Kidney epithelial cell (primary cell): ENCODE measurements around the gene DNAJA4. TPM values are rescaled to one million over a fixed set of nuclear protein-coding genes. Genes with fewer than 3 reads are reported as not detected.

Experiments used
- DNase-seq: peaks from one replicate; pipeline ENCODE4 v3.0.0-alpha.2; 2010; ENCODE audit warnings: low read depth
- H3K27me3 ChIP-seq: 2 replicates; pipeline ENCODE4 v1.6.0; 2011; ENCODE audit warnings: low read length; ENCODE audit not compliant: control insufficient read depth, insufficient read depth
- H3K36me3 ChIP-seq: 2 replicates; pipeline ENCODE4 v1.5.1; 2011; ENCODE audit warnings: low read length; ENCODE audit not compliant: control insufficient read depth, insufficient read depth
- H3K4me3 ChIP-seq: 2 replicates; pipeline ENCODE4 v1.5.1; 2011; ENCODE audit warnings: low read depth, mild to moderate bottlenecking, control low read depth, low read length
- total RNA-seq: library from RNA; depleted of rRNA; stranded (reverse); fragments of >200 nt; gene quantifications from 2 replicates; pipeline ENCODE4 v1.2.3, GENCODE V29; 2015
- TF ChIP-seq, protein P1 (sequence below): IDR thresholded peaks from 2 replicates; pipeline ENCODE4 v1.5.1; 2011; ENCODE audit warnings: mild to moderate bottlenecking, moderate library complexity, low read length, control low read depth, inconsistent platforms; ENCODE audit not compliant: insufficient read depth, poor library complexity, severe bottlenecking

The DNAJA4 gene
- total RNA-seq, 1 donor from 2014 or later = 11.0 TPM

DNA sequence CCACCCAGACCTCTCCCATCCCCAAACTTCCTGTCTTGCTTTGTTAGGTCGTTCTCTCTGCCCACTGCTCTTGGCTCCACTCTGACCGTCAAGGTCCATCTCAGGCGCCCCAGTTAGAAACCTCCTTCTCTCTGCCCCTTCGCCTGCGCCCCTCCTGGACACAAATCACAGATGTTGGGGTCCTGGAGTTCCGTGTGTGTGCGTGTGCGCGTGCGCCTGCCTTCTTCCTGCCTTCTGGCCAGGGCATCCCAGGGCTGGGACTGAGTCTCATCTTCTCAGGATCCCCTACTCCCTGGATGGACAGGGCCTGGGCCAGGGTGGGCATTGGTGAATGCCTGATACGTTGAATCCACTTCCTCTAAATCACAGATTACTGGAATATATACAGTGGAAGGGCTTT, 30.9 kb upstream of the DNAJA4 start:
- Histone ChIP-seq H3K4me3 (no peak overlapping the region), H3K36me3 (no peaks in the 10 kb centered on the region), H3K27me3 (peaks cover 14% of the 10 kb centered on the region)
- TF ChIP-seq, protein P1, sequence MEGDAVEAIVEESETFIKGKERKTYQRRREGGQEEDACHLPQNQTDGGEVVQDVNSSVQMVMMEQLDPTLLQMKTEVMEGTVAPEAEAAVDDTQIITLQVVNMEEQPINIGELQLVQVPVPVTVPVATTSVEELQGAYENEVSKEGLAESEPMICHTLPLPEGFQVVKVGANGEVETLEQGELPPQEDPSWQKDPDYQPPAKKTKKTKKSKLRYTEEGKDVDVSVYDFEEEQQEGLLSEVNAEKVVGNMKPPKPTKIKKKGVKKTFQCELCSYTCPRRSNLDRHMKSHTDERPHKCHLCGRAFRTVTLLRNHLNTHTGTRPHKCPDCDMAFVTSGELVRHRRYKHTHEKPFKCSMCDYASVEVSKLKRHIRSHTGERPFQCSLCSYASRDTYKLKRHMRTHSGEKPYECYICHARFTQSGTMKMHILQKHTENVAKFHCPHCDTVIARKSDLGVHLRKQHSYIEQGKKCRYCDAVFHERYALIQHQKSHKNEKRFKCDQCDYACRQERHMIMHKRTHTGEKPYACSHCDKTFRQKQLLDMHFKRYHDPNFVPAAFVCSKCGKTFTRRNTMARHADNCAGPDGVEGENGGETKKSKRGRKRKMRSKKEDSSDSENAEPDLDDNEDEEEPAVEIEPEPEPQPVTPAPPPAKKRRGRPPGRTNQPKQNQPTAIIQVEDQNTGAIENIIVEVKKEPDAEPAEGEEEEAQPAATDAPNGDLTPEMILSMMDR = no peak
- DNase-seq = no peak

GRCh38 chr15:78234515-78235040, 29.8 kb upstream of the DNAJA4 start, which contains the start of gene ACSBG1:
TSS of gene ACSBG1 (minus strand) at chr15:78234565. CDS start at chr15:78234501, 64 bp downstream.
- H3K36me3 ChIP-seq = no peaks in the 10 kb centered on the region
- no peak within 1 kb of the TSS for H3K4me3 ChIP-seq
- DNase-seq = no peak
- H3K27me3 ChIP-seq = peaks cover 14% of the 10 kb centered on the region
- TF ChIP-seq, protein P1 = no peak

GRCh38 chr15:78236491-78236890, 27.9 kb upstream of the DNAJA4 start:
- no peak overlapping the region for H3K4me3 ChIP-seq
- no peak for DNase-seq
- TF ChIP-seq, protein P1 = no peak
- H3K36me3 ChIP-seq = no peaks in the 10 kb centered on the region
- H3K27me3 ChIP-seq = peaks cover 14% of the 10 kb centered on the region

- peaks cover 14% of the 10 kb centered on the region for H3K27me3 ChIP-seq
- TF ChIP-seq, protein P1 = no peak
- no peak overlapping the region for H3K4me3 ChIP-seq
- no peak for DNase-seq
- H3K36me3 ChIP-seq = no peaks in the 10 kb centered on the region
These were observed 27.2 kb upstream of the DNAJA4 start for GRCh38 chr15:78237146-78237545.

DNA sequence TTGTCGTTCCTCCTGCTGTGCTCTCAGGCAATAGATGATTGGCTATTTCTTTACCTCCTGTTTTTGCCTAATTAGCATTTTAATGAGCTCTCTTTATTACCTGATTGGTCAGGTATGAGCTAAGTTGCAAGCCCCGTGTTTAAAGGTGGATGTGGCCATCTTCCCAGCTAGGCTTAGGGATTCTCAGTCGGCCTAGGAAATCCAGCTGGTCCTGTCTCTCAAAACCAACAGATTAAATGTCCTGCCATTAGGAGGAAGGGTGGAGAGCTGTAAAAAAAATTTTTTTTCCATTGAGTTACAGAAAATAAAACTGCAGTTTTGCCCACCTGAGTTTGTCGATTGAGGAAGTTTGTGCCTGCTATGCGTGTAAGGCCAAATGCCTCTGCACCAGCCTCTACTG, 24.6 kb upstream of the DNAJA4 start:
- no peaks in the 10 kb centered on the region for H3K36me3 ChIP-seq
- TF ChIP-seq, protein P1 = no peak
- DNase-seq = no peak
- no peak overlapping the region for H3K4me3 ChIP-seq
- peaks cover 5% of the 10 kb centered on the region for H3K27me3 ChIP-seq

DNA sequence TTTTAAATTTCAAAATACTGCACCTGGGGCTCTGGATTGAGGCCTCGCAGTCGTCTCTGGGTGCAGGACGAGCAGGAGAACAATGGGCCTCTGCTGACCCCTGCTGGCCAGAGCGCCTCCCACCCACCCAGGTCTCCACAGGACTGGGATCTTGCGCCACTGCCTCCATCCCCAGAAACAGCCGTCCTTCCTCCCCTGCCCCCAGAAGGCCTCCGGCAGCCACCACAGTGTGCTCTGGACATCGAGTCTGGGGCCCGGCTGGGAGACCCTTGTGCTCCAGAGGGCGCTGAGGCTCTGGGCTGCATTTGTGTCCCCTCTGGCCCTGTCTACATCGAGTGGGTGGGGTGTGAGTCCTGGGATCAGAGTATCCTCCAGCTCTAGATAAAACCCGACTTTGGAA, 23.3 kb upstream of the DNAJA4 start:
- no peak overlapping the region for H3K4me3 ChIP-seq
- H3K27me3 ChIP-seq = no peaks in the 10 kb centered on the region
- DNase-seq = no peak
- H3K36me3 ChIP-seq = no peaks in the 10 kb centered on the region
- TF ChIP-seq, protein P1 = peak; percentile 92
